ENCODE results near the gene FUS. TPM values are rescaled to one million over a fixed set of nuclear protein-coding genes. Genes with fewer than 3 reads are reported as not detected.

FUS gene
- total RNA-seq, 4 donors from 2014 or later: 30.2 to 97.8 (median 55.1) TPM

- no peak for DNase-seq
- Histone ChIP-seq H3K4me1 (peaks cover 25 to 63% (median 36%) of the 10 kb centered on the region in 3 donors), H3K4me3 (peak overlapping the region; percentile 84 to 98 (median 93)), H3K36me3 (peaks cover 25 to 42% (median 34%) of the 10 kb centered on the region in 3 donors), H3K27me3 (no peaks in the 10 kb centered on the region), H3K27ac (peak overlapping the region; percentile 95 to 99 (median 98)), H3K9me3 (no peaks in the 10 kb centered on the region)
- intact Hi-C loops (cut with DNase I): no loop called here
- 1 to 3% methylated on average over 28 to 29 of the region's 31 CpGs for WGBS, 2 donors
- TF ChIP-seq, protein P1, sequence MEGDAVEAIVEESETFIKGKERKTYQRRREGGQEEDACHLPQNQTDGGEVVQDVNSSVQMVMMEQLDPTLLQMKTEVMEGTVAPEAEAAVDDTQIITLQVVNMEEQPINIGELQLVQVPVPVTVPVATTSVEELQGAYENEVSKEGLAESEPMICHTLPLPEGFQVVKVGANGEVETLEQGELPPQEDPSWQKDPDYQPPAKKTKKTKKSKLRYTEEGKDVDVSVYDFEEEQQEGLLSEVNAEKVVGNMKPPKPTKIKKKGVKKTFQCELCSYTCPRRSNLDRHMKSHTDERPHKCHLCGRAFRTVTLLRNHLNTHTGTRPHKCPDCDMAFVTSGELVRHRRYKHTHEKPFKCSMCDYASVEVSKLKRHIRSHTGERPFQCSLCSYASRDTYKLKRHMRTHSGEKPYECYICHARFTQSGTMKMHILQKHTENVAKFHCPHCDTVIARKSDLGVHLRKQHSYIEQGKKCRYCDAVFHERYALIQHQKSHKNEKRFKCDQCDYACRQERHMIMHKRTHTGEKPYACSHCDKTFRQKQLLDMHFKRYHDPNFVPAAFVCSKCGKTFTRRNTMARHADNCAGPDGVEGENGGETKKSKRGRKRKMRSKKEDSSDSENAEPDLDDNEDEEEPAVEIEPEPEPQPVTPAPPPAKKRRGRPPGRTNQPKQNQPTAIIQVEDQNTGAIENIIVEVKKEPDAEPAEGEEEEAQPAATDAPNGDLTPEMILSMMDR (IDR thresholded peaks at IDR 0.05): no peak
- no peak for TF ChIP-seq POLR2A (IDR thresholded peaks at IDR 0.05)
These were observed 1.3 kb downstream of the FUS start for GRCh38 chr16:31181102-31181830.

- Histone ChIP-seq H3K27ac (peak overlapping the region in 1 of 4 donors; percentile 11), H3K9me3 (no peaks in the 10 kb centered on the region), H3K36me3 (peaks cover 27 to 53% (median 41%) of the 10 kb centered on the region in 3 donors), H3K27me3 (no peaks in the 10 kb centered on the region), H3K4me1 (peaks cover 25 to 75% (median 36%) of the 10 kb centered on the region in 3 donors), H3K4me3 (peak overlapping the region; percentile 10 to 98 (median 86))
- intact Hi-C loops (cut with DNase I): no loop called here
- TF ChIP-seq POLR2A (IDR thresholded peaks at IDR 0.05): no peak
- TF ChIP-seq, protein P1 (IDR thresholded peaks at IDR 0.05): no peak
- no peak for DNase-seq
- WGBS, 2 donors: 5 to 17% methylated on average over 7 of the region's 7 CpGs
These were observed 2.5 kb downstream of the FUS start for GRCh38 chr16:31182391-31182790.

DNA sequence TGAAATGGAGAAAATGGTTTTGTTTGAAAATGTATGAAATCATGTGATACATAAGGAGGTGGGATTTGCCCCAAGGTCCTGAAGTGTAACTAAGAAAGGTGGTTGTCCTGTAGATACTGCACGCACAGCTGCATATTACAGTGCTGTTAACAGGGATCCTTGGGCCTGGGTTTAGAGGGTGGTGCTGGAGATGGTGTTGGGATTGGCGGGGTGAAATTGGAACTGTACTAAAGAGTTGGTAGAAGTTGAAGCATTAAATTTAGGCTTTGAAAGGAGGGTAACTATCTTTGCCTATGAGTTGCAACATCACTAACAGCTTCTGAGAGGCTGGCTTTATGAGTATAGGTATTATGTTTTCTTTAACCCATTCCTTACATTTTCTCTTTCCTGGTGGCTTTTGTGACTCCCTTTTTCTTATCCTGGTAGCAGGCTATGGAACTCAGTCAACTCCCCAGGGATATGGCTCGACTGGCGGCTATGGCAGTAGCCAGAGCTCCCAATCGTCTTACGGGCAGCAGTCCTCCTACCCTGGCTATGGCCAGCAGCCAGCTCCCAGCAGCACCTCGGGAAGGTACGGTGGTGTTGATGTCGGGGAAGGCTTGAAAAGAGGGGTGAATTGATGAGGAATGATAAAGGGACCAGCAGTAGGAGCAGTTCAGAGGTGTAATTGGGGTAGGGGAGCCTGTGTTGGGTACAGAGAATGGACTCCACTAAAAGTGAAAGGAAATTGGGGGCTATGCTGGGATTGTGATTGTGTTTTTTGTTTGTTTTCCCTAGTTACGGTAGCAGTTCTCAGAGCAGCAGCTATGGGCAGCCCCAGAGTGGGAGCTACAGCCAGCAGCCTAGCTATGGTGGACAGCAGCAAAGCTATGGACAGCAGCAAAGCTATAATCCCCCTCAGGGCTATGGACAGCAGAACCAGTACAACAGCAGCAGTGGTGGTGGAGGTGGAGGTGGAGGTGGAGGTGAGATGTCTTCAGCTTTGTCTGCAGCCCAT lies 3.8 kb downstream of the FUS start:
- DNase-seq: no peak
- 62 to 76% methylated on average over 10 of the region's 10 CpGs for WGBS, 2 donors
- Histone ChIP-seq H3K27ac (no peak overlapping the region), H3K4me1 (peaks cover 23 to 70% (median 33%) of the 10 kb centered on the region in 3 donors), H3K27me3 (no peaks in the 10 kb centered on the region), H3K9me3 (no peaks in the 10 kb centered on the region), H3K4me3 (no peak overlapping the region), H3K36me3 (peaks cover 32 to 67% (median 52%) of the 10 kb centered on the region in 3 donors)
- intact Hi-C loops (cut with DNase I): no loop called here
- TF ChIP-seq POLR2A (IDR thresholded peaks at IDR 0.05): no peak
- TF ChIP-seq, protein P1 (IDR thresholded peaks at IDR 0.05): no peak

DNA sequence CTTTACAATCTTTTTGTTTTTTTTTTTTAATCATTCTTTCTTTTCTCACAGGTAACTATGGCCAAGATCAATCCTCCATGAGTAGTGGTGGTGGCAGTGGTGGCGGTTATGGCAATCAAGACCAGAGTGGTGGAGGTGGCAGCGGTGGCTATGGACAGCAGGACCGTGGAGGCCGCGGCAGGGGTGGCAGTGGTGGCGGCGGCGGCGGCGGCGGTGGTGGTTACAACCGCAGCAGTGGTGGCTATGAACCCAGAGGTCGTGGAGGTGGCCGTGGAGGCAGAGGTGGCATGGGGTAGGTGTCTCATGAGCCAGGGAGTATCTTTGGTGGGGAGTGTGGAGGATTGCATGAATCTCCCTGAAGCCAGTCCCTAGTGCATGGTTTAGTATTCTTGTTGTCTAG lies 4.9 kb downstream of the FUS start:
- no peak overlapping the region for H3K4me3 ChIP-seq
- TF ChIP-seq, protein P1 (IDR thresholded peaks at IDR 0.05): no peak
- no peak for TF ChIP-seq POLR2A (IDR thresholded peaks at IDR 0.05)
- no peaks in the 10 kb centered on the region for H3K27me3 ChIP-seq
- H3K27ac ChIP-seq: no peak overlapping the region
- H3K36me3 ChIP-seq: peaks cover 32 to 78% (median 64%) of the 10 kb centered on the region in 3 donors
- intact Hi-C loops (cut with DNase I): no loop called here
- WGBS, 2 donors: 75 to 81% methylated on average over 3 of the region's 14 CpGs
- DNase-seq: no peak
- H3K4me1 ChIP-seq: peaks cover 18 to 63% (median 28%) of the 10 kb centered on the region in 3 donors
- H3K9me3 ChIP-seq: no peaks in the 10 kb centered on the region
